H1 (cell line): ENCODE data around the gene FRK. TPM values are rescaled to one million over a fixed set of nuclear protein-coding genes. Genes with fewer than 3 reads are reported as not detected.

Source experiments
- CTCF ChIA-PET: fragments of 300-600 bp; sonication (Branson Sonifier 250); formaldehyde crosslinking; loops from one replicate; lab custom pipeline; 2021; ENCODE audit not compliant: partially characterized antibody; lab: Charles Lee
- POLR2A ChIA-PET: fragments of 300-600 bp; sonication (Branson Sonifier 250); formaldehyde crosslinking; loops from one replicate; lab custom pipeline; 2021; ENCODE audit warnings: inconsistent platforms; ENCODE audit not compliant: partially characterized antibody; lab: Charles Lee
- DNase-seq, 2 experiments: peaks; one replicate each; pipeline versions ENCODE4 v3.0.0 to v3.0.0-alpha.2; 2010 to 2022; ENCODE audit warnings: low spot score in 2 of 2, low read depth in 1 of 2, mixed read lengths in 1 of 2
- FAIRE-seq: peaks from 2 replicates; lab custom pipeline; 2011; peaks lifted over from hg19 to GRCh38; lab: Jason Lieb, UNC
- H2AFZ ChIP-seq: 2 replicates; pipeline ENCODE4 v1.8.1; 2012; ENCODE audit warnings: low read length, inconsistent platforms
- H2AK5ac ChIP-seq: 2 replicates; pipeline ENCODE4 v1.6.1; 2013; ENCODE audit warnings: low read depth, low read length
- H2BK120ac ChIP-seq: replicated peaks from 2 replicates; pipeline ENCODE3; 2013; ENCODE audit warnings: low read depth, low read length, inconsistent platforms
- H2BK12ac ChIP-seq: 2 replicates; pipeline ENCODE4 v1.6.1; 2013; ENCODE audit warnings: low read depth, low read length
- H2BK15ac ChIP-seq: 2 replicates; pipeline ENCODE4 v1.6.1; 2013; ENCODE audit warnings: low read length
- H2BK20ac ChIP-seq: 2 replicates; pipeline ENCODE4 v1.6.1; 2013; ENCODE audit warnings: low read length
- H2BK5ac ChIP-seq: 2 replicates; pipeline ENCODE4 v1.6.1; 2013; ENCODE audit warnings: low read depth, low read length
- H3K14ac ChIP-seq: 2 replicates; pipeline ENCODE4 v1.6.1; 2013; ENCODE audit warnings: inconsistent platforms; ENCODE audit not compliant: insufficient read length
- H3K18ac ChIP-seq: 2 replicates; pipeline ENCODE4 v1.6.1; 2013; ENCODE audit warnings: low read length; ENCODE audit errors: extremely low read depth
- H3K23ac ChIP-seq: 2 replicates; pipeline ENCODE4 v1.6.1; 2013; ENCODE audit warnings: inconsistent platforms; ENCODE audit not compliant: insufficient read length
- H3K23me2 ChIP-seq: 2 replicates; pipeline ENCODE4 v1.6.1; 2013; ENCODE audit warnings: low read depth, low read length
- H3K27ac ChIP-seq: 2 replicates; pipeline ENCODE4 v1.6.1; 2011; ENCODE audit warnings: low read depth, low read length, inconsistent platforms
- H3K27me3 ChIP-seq, 4 experiments: replicated peaks in 1 of 4; 1 replicate in 1 of 4; 2 replicates in 3 of 4; pipeline versions ENCODE4 v1.6.1 to v1.8.1; 2011 to 2013; ENCODE audit warnings: low read length in 3 of 4, mild to moderate bottlenecking in 3 of 4, inconsistent platforms in 2 of 4, mixed read lengths in 2 of 4, moderate library complexity in 1 of 4; ENCODE audit not compliant: control insufficient read depth in 3 of 4, insufficient read depth in 3 of 4; ENCODE audit errors: extremely low read depth in 1 of 4
- H3K36me3 ChIP-seq, 4 experiments: 2 replicates each; pipeline versions ENCODE4 v1.6.1 to v1.8.1; 2011 to 2013; ENCODE audit warnings: mild to moderate bottlenecking in 4 of 4, low read length in 3 of 4, moderate library complexity in 2 of 4, control low read depth in 1 of 4, inconsistent platforms in 1 of 4; ENCODE audit not compliant: insufficient read depth in 4 of 4, control insufficient read depth in 2 of 4
- H3K4ac ChIP-seq: replicated peaks from 2 replicates; pipeline ENCODE3; 2013; ENCODE audit warnings: low read length, low read depth, mixed read lengths, inconsistent platforms; ENCODE audit not compliant: insufficient read length
- H3K4me1 ChIP-seq, 4 experiments: replicated peaks in 1 of 4; 1 replicate in 1 of 4; 2 replicates in 3 of 4; pipeline versions ENCODE4 v1.6.1 to v1.8.1; 2011 to 2013; ENCODE audit warnings: low read length in 3 of 4, inconsistent platforms in 2 of 4, mixed read lengths in 1 of 4; ENCODE audit not compliant: insufficient read depth in 4 of 4, control insufficient read depth in 3 of 4
- H3K4me2 ChIP-seq, 2 experiments: 2 replicates each; pipeline versions ENCODE4 v1.6.1 to v1.8.1; 2011 to 2013; ENCODE audit warnings: low read depth in 2 of 2, low read length in 2 of 2, control low read depth in 1 of 2, inconsistent platforms in 1 of 2, mild to moderate bottlenecking in 1 of 2; ENCODE audit not compliant: insufficient read depth in 1 of 2
- H3K4me3 ChIP-seq, 4 experiments: fragments of 200-600, 300-600 bp in 1 of 4; sonication (generic), shearing (Covaris generic), sonication (Bioruptor Twin) in 1 of 4; 2 replicates each; pipeline versions ENCODE4 v1.5.1 to v1.8.1; 2011 to 2016; ENCODE audit warnings: low read length in 4 of 4, low read depth in 3 of 4, control low read depth in 2 of 4, inconsistent platforms in 2 of 4, mild to moderate bottlenecking in 2 of 4, mixed read lengths in 1 of 4, moderate library complexity in 1 of 4; ENCODE audit not compliant: insufficient read depth in 2 of 4; ENCODE audit errors: extremely low read depth in 1 of 4
- H3K56ac ChIP-seq: replicated peaks from 2 replicates; pipeline ENCODE3; 2013; ENCODE audit warnings: low read depth, mild to moderate bottlenecking, mixed read lengths, low read length, inconsistent platforms; ENCODE audit not compliant: insufficient read length
- H3K79me1 ChIP-seq: 2 replicates; pipeline ENCODE4 v1.6.1; 2013; ENCODE audit warnings: low read depth, low read length, control low read depth
- H3K79me2 ChIP-seq, 2 experiments: 2 replicates each; pipeline versions ENCODE4 v1.6.1 to v1.8.1; 2012 to 2013; ENCODE audit warnings: low read length in 2 of 2, mild to moderate bottlenecking in 2 of 2, inconsistent platforms in 1 of 2; ENCODE audit not compliant: insufficient read depth in 2 of 2, control insufficient read depth in 1 of 2
- H3K9ac ChIP-seq, 4 experiments: replicated peaks in 1 of 4; 1 replicate in 1 of 4; 2 replicates in 3 of 4; pipeline versions ENCODE4 v1.6.1 to v1.8.1; 2011 to 2013; ENCODE audit warnings: low read depth in 3 of 4, low read length in 3 of 4, control low read depth in 2 of 4, mild to moderate bottlenecking in 2 of 4, moderate library complexity in 2 of 4, inconsistent platforms in 1 of 4; ENCODE audit errors: extremely low read depth in 1 of 4
- H3K9me3 ChIP-seq, 2 experiments: 2 replicates each; pipeline versions ENCODE4 v1.6.1 to v1.8.1; 2012 to 2013; ENCODE audit warnings: mild to moderate bottlenecking in 2 of 2, moderate library complexity in 2 of 2, control low read depth in 1 of 2, inconsistent platforms in 1 of 2, low read depth in 1 of 2, low read length in 1 of 2, mixed read lengths in 1 of 2; ENCODE audit not compliant: insufficient read depth in 2 of 2
- H4K20me1 ChIP-seq, 2 experiments: replicated peaks in 1 of 2; 2 replicates each; pipeline versions ENCODE3 to v1.8.1; 2011 to 2013; ENCODE audit warnings: inconsistent platforms in 2 of 2, low read length in 2 of 2, mild to moderate bottlenecking in 1 of 2; ENCODE audit not compliant: insufficient read depth in 2 of 2, control insufficient read depth in 1 of 2
- H4K5ac ChIP-seq: 2 replicates; pipeline ENCODE4 v1.6.1; 2013; ENCODE audit warnings: low read length, low read depth, mixed read lengths, inconsistent platforms; ENCODE audit not compliant: insufficient read length
- H4K8ac ChIP-seq: 2 replicates; pipeline ENCODE4 v1.8.0; 2013; ENCODE audit warnings: mild to moderate bottlenecking, moderate library complexity, low read length, inconsistent platforms; ENCODE audit not compliant: insufficient read depth; ENCODE audit errors: extremely low read depth
- H4K91ac ChIP-seq: replicated peaks from 2 replicates; pipeline ENCODE3; 2013; ENCODE audit warnings: low read length, mixed read lengths, inconsistent platforms; ENCODE audit not compliant: insufficient read length
- BACH1 ChIP-seq: IDR thresholded peaks from 2 replicates; pipeline ENCODE4 v1.6.1; 2012; ENCODE audit warnings: low read length, improper control_type of control experiment
- CTCF ChIP-seq, 3 experiments: IDR thresholded peaks; 1 replicate in 2 of 3; 2 replicates in 1 of 3; pipeline versions ENCODE4 v1.5.1 to v1.6.1; 2011; ENCODE audit warnings: low read length in 3 of 3, mild to moderate bottlenecking in 3 of 3, inconsistent platforms in 2 of 3, low read depth in 1 of 3, moderate library complexity in 1 of 3; ENCODE audit not compliant: insufficient read depth in 1 of 3; ENCODE audit errors: control extremely low read depth in 1 of 3
- E2F6 ChIP-seq: IDR thresholded peaks from 2 replicates; pipeline ENCODE4 v1.6.1; 2012; ENCODE audit warnings: inconsistent platforms
- GABPA ChIP-seq: IDR thresholded peaks from 2 replicates; pipeline ENCODE4 v1.6.1; 2011; ENCODE audit warnings: mild to moderate bottlenecking, low read length, moderate library complexity, borderline replicate concordance; ENCODE audit not compliant: insufficient read depth
- KDM5A ChIP-seq: fragments of 200-600 bp; IDR thresholded peaks from 2 replicates; pipeline ENCODE4 v1.7.1; 2012; ENCODE audit warnings: mild to moderate bottlenecking, low read length, inconsistent platforms, mixed read lengths
- MAFK ChIP-seq: IDR thresholded peaks from 2 replicates; pipeline ENCODE4 v1.6.1; 2012; ENCODE audit warnings: low read depth, mild to moderate bottlenecking, improper control_type of control experiment, low read length
- NANOG ChIP-seq: IDR thresholded peaks from 2 replicates; pipeline ENCODE4 v1.6.1; 2011; ENCODE audit warnings: low read length, low read depth, mild to moderate bottlenecking, inconsistent platforms; ENCODE audit not compliant: insufficient read depth, poor library complexity, severe bottlenecking
- PHF8 ChIP-seq: fragments of 200-600 bp; sonication (generic); conservative IDR thresholded peaks from 2 replicates; pipeline ENCODE4 v1.7.1; 2012; ENCODE audit warnings: low read depth, mild to moderate bottlenecking, inconsistent platforms, low read length, moderate library complexity
- SIX5 ChIP-seq: IDR thresholded peaks from 2 replicates; pipeline ENCODE4 v1.6.1; 2011; ENCODE audit warnings: mild to moderate bottlenecking, low read depth, low read length
- TAF1 ChIP-seq: IDR thresholded peaks from 2 replicates; pipeline ENCODE4 v1.6.1; 2011; ENCODE audit warnings: mild to moderate bottlenecking, low read depth, low read length
- WGBS, 2 experiments: shearing (Covaris generic) in 1 of 2; methylation state at CpG; one replicate each; pipeline versions ENCODE4 v1.1.6 to v1.1.7; 2013 to 2015; ENCODE audit warnings: low lambda C conversion rate in 2 of 2, mixed read lengths in 2 of 2, inconsistent platforms in 1 of 2, low coverage in 1 of 2, missing lambda C conversion rate in 1 of 2; ENCODE audit not compliant: insufficient replicate concordance in 2 of 2, insufficient coverage in 1 of 2, insufficient read length in 1 of 2; ENCODE audit errors: extremely low coverage in 1 of 2, missing lambda C conversion rate in 1 of 2; 5-methylcytosine and 5-hydroxymethylcytosine counted together
- polyA plus RNA-seq, 7 experiments: library from polyadenylated mRNA; depleted of rRNA in 3 of 7; stranded (reverse) in 5 of 7; unstranded in 2 of 7; fragments of >200 nt in 5 of 7; fragments of 200-250 nt in 2 of 7; gene quantifications; 1 replicate in 5 of 7; 2 replicates in 1 of 7; 4 replicates in 1 of 7; pipeline versions ENCODE4 v1.2.1 to v1.2.3, GENCODE V29; 2011 to 2013; ENCODE audit warnings: missing spikeins in 2 of 7, mixed read lengths in 2 of 7
- total RNA-seq: library from RNA; stranded (reverse); fragmentation: NEBNext Ultra II Directional; extraction: Animal tissue kit (Norgen Biotek cat#: 25700); gene quantifications from 2 replicates; pipeline ENCODE4 v1.2.1, GENCODE V29; 2021
- TF ChIP-seq, protein P1 (sequence below): IDR thresholded peaks from 2 replicates; pipeline ENCODE4 v1.6.1; 2012; ENCODE audit warnings: inconsistent platforms

The FRK gene
- total and polyA plus RNA-seq, 2 of the 8 experiments (the other 6 are each of a cell fraction or from before 2014, with no cell fraction given), result 0.11 to 0.24 TPM

DNA sequence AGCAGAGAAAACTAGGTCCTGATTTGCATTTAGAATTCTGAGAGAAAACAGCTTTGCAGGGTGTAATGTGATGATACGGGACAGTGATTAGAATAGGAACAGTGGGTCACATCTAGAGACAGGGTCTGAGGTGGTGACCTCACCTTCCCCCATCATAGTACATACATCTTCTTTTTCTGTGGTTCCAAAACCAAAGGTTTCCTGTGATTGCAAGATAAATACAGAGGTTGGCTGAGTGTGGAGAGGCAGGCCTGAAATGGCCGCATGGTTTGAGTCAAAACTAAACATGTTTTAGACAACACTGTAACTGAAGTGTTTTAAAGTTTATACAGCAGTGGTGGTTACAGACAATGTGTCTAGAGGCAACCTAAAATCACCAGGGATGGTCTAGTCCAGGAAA lies 29.6 kb upstream of the FRK start:
- Histone ChIP-seq H2BK5ac (no peak overlapping the region), H4K5ac (no peak overlapping the region), H3K36me3 (no peaks in the 10 kb centered on the region), H3K79me2 (no peaks in the 10 kb centered on the region), H3K27me3 (no peaks in the 10 kb centered on the region), H3K4me3 (no peak overlapping the region), H2AFZ (no peak overlapping the region), H3K14ac (no peak overlapping the region), H3K56ac (no peak overlapping the region), H2BK120ac (no peak overlapping the region), H4K91ac (no peak overlapping the region), H3K4me2 (no peak overlapping the region), H3K9me3 (0 out of 4 replicates have a peak, but pooled peaks cover 0 to 2% of the 10 kb centered on the region in 2 experiments), H3K79me1 (no peaks in the 10 kb centered on the region), H3K23me2 (no peaks in the 10 kb centered on the region), H2BK20ac (no peak overlapping the region), H2BK15ac (no peak overlapping the region), H3K18ac (no peak overlapping the region), H3K4ac (peak overlapping the region; percentile 5), H4K20me1 (no peaks in the 10 kb centered on the region), H2AK5ac (no peak overlapping the region), H3K27ac (no peak overlapping the region), H3K23ac (no peak overlapping the region), H2BK12ac (no peak overlapping the region), H3K4me1 (peaks cover 0 to 5% (median 2%) of the 10 kb centered on the region in 4 experiments; a peak in 3 of 7 replicates), H4K8ac (no peak overlapping the region), H3K9ac (no peak overlapping the region)
- CTCF ChIA-PET, result interaction anchor here (1.2 kb wide), 1 partner anchor 29 kb away, joined by 3 read pairs; no protein-coding TSS in a partner anchor
- no peak for DNase-seq
- WGBS, 2 experiments, result 86% methylated on average over 2 of the region's 2 CpGs; no CpG with 5 or more reads in 1 of the 2 experiments
- POLR2A ChIA-PET, result no interaction called here
- FAIRE-seq, result no peak
- no peak for TF ChIP-seq MAFK
- TF ChIP-seq PHF8, result no peak
- no peak for TF ChIP-seq E2F6
- TF ChIP-seq, protein P1, sequence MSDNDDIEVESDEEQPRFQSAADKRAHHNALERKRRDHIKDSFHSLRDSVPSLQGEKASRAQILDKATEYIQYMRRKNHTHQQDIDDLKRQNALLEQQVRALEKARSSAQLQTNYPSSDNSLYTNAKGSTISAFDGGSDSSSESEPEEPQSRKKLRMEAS, result no peak
- no peak for TF ChIP-seq TAF1
- no peak for TF ChIP-seq SIX5
- no peak for TF ChIP-seq GABPA
- no peak for TF ChIP-seq NANOG
- TF ChIP-seq BACH1, result no peak
- no peak for TF ChIP-seq CTCF (IDR thresholded peaks at IDR 0.05; ENCODE audit: control extremely low read depth in 1 of 3, insufficient read depth in 1 of 3, low read depth in 1 of 3, low read length in 3 of 3)
- TF ChIP-seq KDM5A, result no peak
